NOMO-1 treated with DMSO at 0.1 percent for 48 hours (cell line): ENCODE results near the gene INCA1.
"Not testable (repeated sequence)": the region's sequence is repeated elsewhere in the genome, so short reads cannot be mapped to it uniquely, and the experiment has no call there.

Experiments used
- DNase-seq: peaks from one replicate; lab custom pipeline; 2025; ENCODE audit not compliant: unreplicated experiment; lab: John Stamatoyannopoulos, UW

The INCA1 gene

GRCh38 chr17:4997302-4998026, at the start of gene INCA1, which contains the start of gene KIF1C:
TSS of gene INCA1 (minus strand) at chr17:4997522. CDS start at chr17:4994437, 3,085 bp downstream.
TSS of gene KIF1C (plus strand) at chr17:4997950. CDS start at chr17:5000247, 2,297 bp downstream.
- peak; percentile 85 for DNase-seq

DNA sequence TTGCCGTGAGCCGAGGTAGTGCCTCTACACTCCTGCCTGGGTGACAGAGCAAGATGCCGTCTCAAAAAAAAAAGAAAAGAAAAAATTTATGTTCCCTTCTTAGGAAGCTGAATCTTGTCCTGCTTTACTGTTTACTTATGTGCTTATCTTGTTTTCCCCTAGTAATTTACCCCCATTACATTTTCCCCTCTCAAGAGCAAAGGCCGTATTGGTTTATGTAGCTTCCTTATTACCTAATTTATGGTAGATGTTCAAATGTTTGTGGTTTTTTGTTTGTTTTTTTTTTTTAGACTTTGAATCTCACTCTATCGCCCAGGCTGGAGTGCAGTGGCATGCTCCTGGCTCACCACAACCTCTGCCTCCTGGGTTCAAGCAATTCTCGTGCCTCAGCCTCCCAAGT, 48.2 kb upstream of the INCA1 start:
- no peak for DNase-seq

DNA sequence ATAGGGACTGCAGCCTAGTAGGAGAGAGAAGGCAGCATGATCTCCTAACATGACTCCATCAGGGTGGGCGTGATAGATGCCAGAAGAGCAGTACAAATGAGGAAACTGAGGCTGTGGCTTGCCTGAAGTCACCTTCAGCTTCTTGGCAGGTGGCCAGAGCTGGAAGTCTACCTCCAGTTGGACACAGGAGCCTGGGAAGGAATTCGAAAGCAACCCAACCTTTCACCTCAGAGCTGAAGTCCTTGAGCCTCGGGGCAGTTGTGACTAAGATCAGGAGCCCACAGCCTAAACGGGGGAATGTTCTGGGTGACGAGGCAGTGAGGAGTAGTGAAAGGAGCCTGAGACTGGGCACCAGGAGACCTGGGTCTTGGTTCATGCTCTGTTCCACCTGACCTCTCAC, 47.3 kb upstream of the INCA1 start:
- no peak for DNase-seq

DNA sequence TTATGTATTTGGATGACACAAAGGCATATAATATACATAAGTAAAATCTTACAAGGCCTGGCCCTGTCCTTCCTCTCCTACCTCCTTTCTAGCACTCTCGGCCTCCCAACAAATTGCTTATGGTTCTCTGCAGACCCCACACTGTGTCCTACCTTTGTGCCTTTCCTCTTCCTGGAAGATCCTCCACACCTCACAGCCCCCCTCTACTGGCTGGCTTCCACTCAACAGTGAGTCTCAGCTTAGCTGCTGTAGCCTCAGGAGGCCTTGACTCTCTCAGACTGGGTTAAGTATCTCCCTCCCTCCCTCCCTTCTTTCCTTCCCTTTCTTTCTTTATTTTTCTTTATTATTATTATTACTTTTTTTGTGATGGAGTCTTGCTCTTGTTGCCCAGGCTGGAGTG, 46.2 kb upstream of the INCA1 start:
- DNase-seq = no peak

GRCh38 chr17:5042157-5043022, 45.1 kb upstream of the INCA1 start:
- no peak for DNase-seq

- DNase-seq = no peak
Measured at GRCh38 chr17:5035315-5035714, 38.0 kb upstream of the INCA1 start, which contains the start of gene SLC52A1. TSS of gene SLC52A1 (minus strand) at chr17:5035426. CDS start at chr17:5034606, 820 bp downstream.

- DNase-seq = no peak
Measured at GRCh38 chr17:5034651-5035050, 37.3 kb upstream of the INCA1 start.

DNA sequence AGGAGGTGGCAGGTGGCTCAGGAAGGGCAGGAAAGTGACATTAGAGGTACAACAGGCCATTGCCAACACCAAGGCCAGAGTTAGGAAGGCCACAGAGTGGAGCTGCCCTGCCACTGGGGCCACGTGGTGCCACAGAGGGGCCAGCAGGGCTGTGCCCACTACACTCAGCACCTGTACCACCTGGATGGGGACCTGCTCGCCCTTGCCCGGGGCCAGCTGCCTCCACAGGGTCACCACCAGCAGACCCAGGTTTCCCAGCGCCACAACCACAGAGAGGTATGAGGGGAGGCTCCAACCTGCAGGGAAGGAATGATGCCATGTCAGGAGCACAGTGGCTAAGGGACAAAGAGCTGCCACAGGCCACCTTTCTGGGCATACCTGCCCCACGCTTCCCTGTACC, 36.7 kb upstream of the INCA1 start:
- DNase-seq = no peak

DNA sequence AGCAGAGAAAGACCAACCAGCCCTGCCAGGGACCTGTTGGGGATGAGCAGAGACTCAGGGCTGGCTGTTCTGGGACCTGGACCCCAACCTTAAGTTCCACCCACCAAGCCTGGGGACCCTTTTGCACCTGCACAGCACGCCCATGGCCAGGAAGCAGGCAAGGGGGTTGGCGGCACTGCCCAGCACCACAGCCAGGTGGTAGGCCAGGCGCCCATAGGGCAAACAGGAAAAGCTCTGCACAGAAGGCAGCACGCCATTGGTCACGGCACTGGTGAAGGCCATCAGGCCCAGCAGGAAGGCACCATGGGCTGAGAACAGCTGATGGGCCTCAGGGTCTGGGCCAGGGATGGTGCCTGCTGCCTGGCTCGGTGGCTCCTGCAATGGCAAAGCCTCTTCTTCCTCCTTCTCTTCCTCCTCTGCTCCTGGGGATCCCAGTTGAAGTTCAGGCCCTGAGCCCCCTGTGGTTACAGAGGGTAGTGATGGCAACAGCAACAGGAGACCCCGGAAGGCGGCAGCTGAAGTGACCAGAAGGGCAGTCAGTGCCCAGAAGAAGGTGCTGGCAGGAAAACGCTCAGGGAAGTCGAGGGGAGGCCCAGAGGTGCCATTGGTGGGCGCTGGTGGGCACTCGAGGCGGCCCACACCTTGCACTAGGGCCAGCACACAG, 36.2 kb upstream of the INCA1 start:
- no peak for DNase-seq

DNA sequence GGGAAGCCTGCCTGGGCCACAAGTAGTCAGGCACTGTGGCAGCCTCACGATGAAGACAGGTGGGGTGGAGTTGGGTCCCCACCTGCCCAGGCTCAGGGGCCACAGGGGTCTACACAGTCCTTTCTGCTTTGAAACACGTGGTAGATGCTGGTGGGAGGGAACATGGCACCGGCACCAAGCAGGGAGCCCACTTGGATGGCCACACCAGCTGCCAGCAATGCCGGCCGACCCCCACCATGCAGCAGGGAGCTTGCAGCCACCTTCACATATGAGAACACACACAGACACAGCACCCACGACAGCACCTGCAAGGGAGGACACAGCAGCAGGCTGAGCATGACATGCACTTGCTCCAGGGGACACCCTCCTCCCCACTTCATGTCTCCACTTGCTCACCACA, 35.5 kb upstream of the INCA1 start:
- no peak for DNase-seq

GRCh38 chr17:5031365-5032082, 34.2 kb upstream of the INCA1 start:
- peak; percentile 84 for DNase-seq

DNA sequence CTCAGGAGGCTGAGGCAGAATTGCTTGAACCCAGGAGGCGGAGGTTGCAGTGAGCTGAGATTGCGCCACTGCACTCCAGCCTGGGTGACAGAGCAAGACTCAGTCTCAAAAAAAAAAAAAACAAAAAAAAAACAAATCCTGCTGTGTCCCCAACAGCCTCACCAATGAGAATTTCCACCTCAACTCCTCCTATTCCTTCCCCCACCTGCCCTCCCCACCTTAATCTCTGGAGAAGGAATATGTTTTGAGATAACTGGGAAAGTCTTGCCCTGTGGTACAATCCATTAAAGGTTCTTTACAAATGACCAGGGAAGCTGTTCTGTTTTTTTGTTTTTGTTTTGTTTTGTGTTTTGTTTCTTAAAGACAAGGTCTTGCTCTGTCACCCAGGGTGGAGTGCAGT, 32.8 kb upstream of the INCA1 start:
- not testable (repeated sequence) for DNase-seq

GRCh38 chr17:5027916-5028315, 30.6 kb upstream of the INCA1 start:
- DNase-seq = peak; percentile 15

- no peak for DNase-seq
Measured at GRCh38 chr17:5027299-5027698, 30.0 kb upstream of the INCA1 start.

DNA sequence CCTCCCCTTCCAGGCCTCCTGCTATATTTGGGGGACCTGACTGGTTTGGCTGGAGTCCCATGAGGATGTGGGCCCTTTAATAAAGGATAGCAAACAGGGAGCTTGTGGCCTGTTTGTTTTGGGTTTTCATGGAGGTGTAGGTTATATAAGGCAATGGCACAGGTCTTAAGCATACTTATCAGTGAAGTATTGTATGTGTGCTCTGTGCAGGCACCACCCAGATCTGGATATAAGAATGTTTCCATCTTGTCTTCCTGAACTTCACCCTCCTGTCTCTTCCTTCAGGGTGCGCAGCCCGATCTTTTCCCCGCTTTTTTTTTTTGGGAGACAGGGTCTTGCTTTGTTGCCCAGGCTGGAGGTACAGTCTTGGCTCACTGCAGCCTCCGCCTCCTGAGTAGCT, 27.3 kb upstream of the INCA1 start:
- DNase-seq = no peak

DNA sequence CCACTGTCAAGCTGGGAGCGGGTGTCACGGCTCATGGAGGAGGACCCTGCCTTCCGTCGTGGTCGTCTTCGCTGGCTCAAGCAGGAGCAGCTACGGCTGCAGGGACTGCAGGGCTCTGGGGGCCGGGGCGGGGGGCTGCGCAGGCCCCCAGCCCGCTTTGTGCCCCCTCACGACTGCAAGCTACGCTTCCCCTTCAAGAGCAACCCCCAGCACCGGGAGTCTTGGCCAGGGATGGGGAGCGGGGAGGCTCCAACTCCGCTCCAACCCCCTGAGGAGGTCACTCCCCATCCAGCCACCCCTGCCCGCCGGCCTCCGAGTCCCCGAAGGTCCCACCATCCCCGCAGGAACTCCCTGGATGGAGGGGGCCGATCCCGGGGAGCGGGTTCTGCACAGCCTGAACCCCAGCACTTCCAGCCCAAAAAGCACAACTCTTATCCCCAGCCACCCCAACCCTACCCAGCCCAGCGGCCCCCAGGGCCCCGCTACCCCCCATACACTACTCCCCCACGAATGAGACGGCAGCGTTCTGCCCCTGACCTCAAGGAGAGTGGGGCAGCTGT, 26.3 kb upstream of the INCA1 start:
- DNase-seq = no peak

DNA sequence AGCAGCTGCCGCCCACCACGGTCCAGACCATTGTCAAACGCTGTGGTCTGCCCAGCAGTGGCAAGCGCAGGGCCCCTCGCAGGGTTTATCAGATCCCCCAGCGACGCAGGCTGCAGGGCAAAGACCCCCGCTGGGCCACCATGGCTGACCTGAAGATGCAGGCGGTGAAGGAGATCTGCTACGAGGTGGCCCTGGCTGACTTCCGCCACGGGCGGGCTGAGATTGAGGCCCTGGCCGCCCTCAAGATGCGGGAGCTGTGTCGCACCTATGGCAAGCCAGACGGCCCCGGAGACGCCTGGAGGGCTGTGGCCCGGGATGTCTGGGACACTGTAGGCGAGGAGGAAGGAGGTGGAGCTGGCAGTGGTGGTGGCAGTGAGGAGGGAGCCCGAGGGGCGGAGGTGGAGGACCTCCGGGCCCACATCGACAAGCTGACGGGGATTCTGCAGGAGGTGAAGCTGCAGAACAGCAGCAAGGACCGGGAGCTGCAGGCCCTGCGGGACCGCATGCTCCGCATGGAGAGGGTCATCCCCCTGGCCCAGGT, 24.9 kb upstream of the INCA1 start:
- DNase-seq = no peak

GRCh38 chr17:5020502-5021023, 23.2 kb upstream of the INCA1 start:
- no peak for DNase-seq

- DNase-seq = peak; percentile 37
Measured at GRCh38 chr17:5019475-5019956, 22.2 kb upstream of the INCA1 start.

DNA sequence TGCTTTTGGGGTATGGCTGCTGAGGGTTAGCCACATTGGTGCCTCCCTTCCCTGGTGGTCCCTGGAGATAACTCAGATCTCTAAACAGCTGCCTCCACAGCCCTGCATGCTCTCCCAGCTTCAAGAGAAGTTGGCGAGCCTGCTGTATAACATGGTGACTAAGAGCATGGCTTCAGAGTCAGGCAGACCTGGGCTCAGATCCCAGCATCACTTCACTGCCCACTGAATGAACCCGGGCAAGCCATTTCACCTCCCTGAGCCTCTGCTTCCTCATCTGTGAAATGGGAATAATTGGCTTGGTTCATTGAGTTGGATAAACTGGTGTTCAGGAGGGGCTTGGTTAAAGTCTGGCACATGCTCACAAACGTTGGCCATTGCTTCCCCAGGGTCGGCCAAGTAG, 17.0 kb upstream of the INCA1 start:
- DNase-seq = no peak
